Measurements from ENCODE around the gene NDC80.
"Not testable (repeated sequence)": the region's sequence is repeated elsewhere in the genome, so short reads cannot be mapped to it uniquely, and the experiment has no call there.

Gene NDC80

GRCh38 chr18:2654928-2655177 lies 83.5 kb downstream of the NDC80 start:
- Histone ChIP-seq H3K4me1 (ENCODE audit: control insufficient read depth, insufficient read depth, low read length) (peaks cover 25% of the 10 kb centered on the region), H3K27ac (ENCODE audit: low read depth, low read length) (peak overlapping the region; percentile 94), H3K36me3 (ENCODE audit: control insufficient read depth, insufficient read depth, low read length) (no peaks in the 10 kb centered on the region), H3K4me3 (ENCODE audit: low read depth, low read length) (peak overlapping the region; percentile 89), H3K27me3 (ENCODE audit: control insufficient read depth, insufficient read depth, low read length) (peaks cover 48% of the 10 kb centered on the region), H3K9me3 (ENCODE audit: control insufficient read depth, insufficient read depth, low read length) (no peaks in the 10 kb centered on the region), H3K9ac (ENCODE audit: low read depth, low read length) (peak overlapping the region; percentile 85)

GRCh38 chr18:2655178-2655953 lies 84.0 kb downstream of the NDC80 start, which contains the start of gene SMCHD1:
SMCHD1 (plus strand) TSS chr18:2655726; CDS start chr18:2656076, 350 bp downstream.
- H3K36me3 ChIP-seq (ENCODE audit: control insufficient read depth, insufficient read depth, low read length) = no peaks in the 10 kb centered on the region
- peaks cover 25% of the 10 kb centered on the region for H3K4me1 ChIP-seq (ENCODE audit: control insufficient read depth, insufficient read depth, low read length)
- H3K27me3 ChIP-seq (ENCODE audit: control insufficient read depth, insufficient read depth, low read length) = peaks cover 47% of the 10 kb centered on the region
- no peaks in the 10 kb centered on the region for H3K9me3 ChIP-seq (ENCODE audit: control insufficient read depth, insufficient read depth, low read length)
- H3K4me3 ChIP-seq (ENCODE audit: low read depth, low read length) = peak within 1 kb of the TSS; percentile 89
- peak within 1 kb of the TSS; percentile 94 for H3K27ac ChIP-seq (ENCODE audit: low read depth, low read length)
- H3K9ac ChIP-seq (ENCODE audit: low read depth, low read length) = peak within 1 kb of the TSS; percentile 85

DNA sequence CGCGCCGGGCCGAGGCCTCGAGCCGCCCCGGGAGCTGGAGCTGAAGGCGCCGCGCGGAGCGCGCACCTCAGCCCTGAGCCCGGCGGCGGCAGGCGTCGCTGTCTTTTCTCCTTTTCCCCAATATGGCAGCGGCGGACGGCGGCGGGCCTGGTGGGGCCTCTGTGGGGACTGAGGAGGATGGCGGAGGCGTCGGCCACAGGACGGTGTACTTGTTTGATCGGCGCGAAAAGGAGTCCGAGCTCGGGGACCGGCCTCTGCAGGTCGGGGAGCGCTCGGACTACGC lies 84.5 kb downstream of the NDC80 start:
- Histone ChIP-seq H3K9me3 (ENCODE audit: control insufficient read depth, insufficient read depth, low read length) (no peaks in the 10 kb centered on the region), H3K4me1 (ENCODE audit: control insufficient read depth, insufficient read depth, low read length) (peaks cover 25% of the 10 kb centered on the region), H3K27me3 (ENCODE audit: control insufficient read depth, insufficient read depth, low read length) (peaks cover 41% of the 10 kb centered on the region), H3K27ac (ENCODE audit: low read depth, low read length) (peak overlapping the region; percentile 94), H3K4me3 (ENCODE audit: low read depth, low read length) (peak overlapping the region; percentile 89), H3K9ac (ENCODE audit: low read depth, low read length) (peak overlapping the region; percentile 81; the same call in 1 of the 2 replicates), H3K36me3 (ENCODE audit: control insufficient read depth, insufficient read depth, low read length) (no peaks in the 10 kb centered on the region)

- H3K4me1 ChIP-seq (ENCODE audit: control insufficient read depth, insufficient read depth, low read length) = peaks cover 25% of the 10 kb centered on the region
- no peaks in the 10 kb centered on the region for H3K36me3 ChIP-seq (ENCODE audit: control insufficient read depth, insufficient read depth, low read length)
- H3K4me3 ChIP-seq (ENCODE audit: low read depth, low read length) = peak overlapping the region; percentile 89
- H3K27ac ChIP-seq (ENCODE audit: low read depth, low read length) = peak overlapping the region; percentile 94
- peak overlapping the region; percentile 81; the same call in 1 of the 2 replicates for H3K9ac ChIP-seq (ENCODE audit: low read depth, low read length)
- H3K27me3 ChIP-seq (ENCODE audit: control insufficient read depth, insufficient read depth, low read length) = peaks cover 41% of the 10 kb centered on the region
- H3K9me3 ChIP-seq (ENCODE audit: control insufficient read depth, insufficient read depth, low read length) = no peaks in the 10 kb centered on the region
These were observed 85.1 kb downstream of the NDC80 start for GRCh38 chr18:2656237-2656980.

DNA sequence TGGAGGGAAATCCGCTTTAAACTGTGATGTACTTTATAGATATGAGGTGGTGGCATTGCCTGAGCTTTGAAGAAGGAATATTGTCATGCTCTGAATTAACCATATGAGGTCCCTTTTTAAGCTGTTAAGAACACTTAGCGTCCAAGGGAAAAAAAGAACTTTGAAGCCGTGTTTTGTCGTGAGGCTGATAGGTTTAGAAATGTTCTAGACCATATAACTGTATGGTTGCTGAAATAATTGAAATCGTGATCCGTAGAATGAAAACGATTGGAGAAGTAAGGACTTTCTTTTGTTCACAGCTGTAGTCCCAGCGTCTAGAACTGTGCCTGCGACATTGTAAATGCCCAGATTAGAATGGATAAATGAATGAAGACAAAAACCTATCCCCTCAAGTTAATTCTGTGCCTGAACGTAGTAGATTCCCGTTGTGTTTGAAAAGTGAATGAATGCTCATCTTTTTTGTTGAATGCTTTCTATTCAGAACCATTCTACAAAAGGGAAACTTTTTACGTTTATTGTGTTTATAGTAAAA lies 85.7 kb downstream of the NDC80 start:
- H3K36me3 ChIP-seq (ENCODE audit: control insufficient read depth, insufficient read depth, low read length) = no peaks in the 10 kb centered on the region
- H3K9me3 ChIP-seq (ENCODE audit: control insufficient read depth, insufficient read depth, low read length) = no peaks in the 10 kb centered on the region
- H3K4me1 ChIP-seq (ENCODE audit: control insufficient read depth, insufficient read depth, low read length) = peaks cover 25% of the 10 kb centered on the region
- H3K9ac ChIP-seq (ENCODE audit: low read depth, low read length) = 0 out of 2 replicates have a peak overlapping the region, but pooled peaks have one; percentile 3
- peaks cover 38% of the 10 kb centered on the region for H3K27me3 ChIP-seq (ENCODE audit: control insufficient read depth, insufficient read depth, low read length)
- H3K4me3 ChIP-seq (ENCODE audit: low read depth, low read length) = peak overlapping the region; percentile 89
- H3K27ac ChIP-seq (ENCODE audit: low read depth, low read length) = no peak overlapping the region

GRCh38 chr18:2657788-2658458 lies 86.6 kb downstream of the NDC80 start:
- H3K9me3 ChIP-seq (ENCODE audit: control insufficient read depth, insufficient read depth, low read length) = no peaks in the 10 kb centered on the region
- H3K27ac ChIP-seq (ENCODE audit: low read depth, low read length) = no peak overlapping the region
- peaks cover 25% of the 10 kb centered on the region for H3K4me1 ChIP-seq (ENCODE audit: control insufficient read depth, insufficient read depth, low read length)
- no peak overlapping the region for H3K4me3 ChIP-seq (ENCODE audit: low read depth, low read length)
- H3K36me3 ChIP-seq (ENCODE audit: control insufficient read depth, insufficient read depth, low read length) = no peaks in the 10 kb centered on the region
- no peak overlapping the region for H3K9ac ChIP-seq (ENCODE audit: low read depth, low read length)
- H3K27me3 ChIP-seq (ENCODE audit: control insufficient read depth, insufficient read depth, low read length) = peaks cover 29% of the 10 kb centered on the region

- not testable (repeated sequence) for H3K36me3 ChIP-seq (ENCODE audit: control insufficient read depth, insufficient read depth, low read length); H3K27ac ChIP-seq (ENCODE audit: low read depth, low read length); H3K4me3 ChIP-seq (ENCODE audit: low read depth, low read length)
These were observed 89.5 kb downstream of the NDC80 start for GRCh38 chr18:2660849-2661248.

GRCh38 chr18:2662288-2662687 lies 90.9 kb downstream of the NDC80 start:
- H3K27me3 ChIP-seq (ENCODE audit: control insufficient read depth, insufficient read depth, low read length); H3K27ac ChIP-seq (ENCODE audit: low read depth, low read length); H3K4me3 ChIP-seq (ENCODE audit: low read depth, low read length); H3K9ac ChIP-seq (ENCODE audit: low read depth, low read length); H3K9me3 ChIP-seq (ENCODE audit: control insufficient read depth, insufficient read depth, low read length); H3K4me1 ChIP-seq (ENCODE audit: control insufficient read depth, insufficient read depth, low read length): not testable (repeated sequence)
- peaks cover 12% of the 10 kb centered on the region for H3K36me3 ChIP-seq (ENCODE audit: control insufficient read depth, insufficient read depth, low read length)

More at GRCh38 chr18:2660849-2661248, 89.5 kb downstream of the NDC80 start:
- H3K27me3 ChIP-seq (ENCODE audit: control insufficient read depth, insufficient read depth, low read length); H3K9me3 ChIP-seq (ENCODE audit: control insufficient read depth, insufficient read depth, low read length); H3K9ac ChIP-seq (ENCODE audit: low read depth, low read length); H3K4me1 ChIP-seq (ENCODE audit: control insufficient read depth, insufficient read depth, low read length): not testable (repeated sequence)

DNA sequence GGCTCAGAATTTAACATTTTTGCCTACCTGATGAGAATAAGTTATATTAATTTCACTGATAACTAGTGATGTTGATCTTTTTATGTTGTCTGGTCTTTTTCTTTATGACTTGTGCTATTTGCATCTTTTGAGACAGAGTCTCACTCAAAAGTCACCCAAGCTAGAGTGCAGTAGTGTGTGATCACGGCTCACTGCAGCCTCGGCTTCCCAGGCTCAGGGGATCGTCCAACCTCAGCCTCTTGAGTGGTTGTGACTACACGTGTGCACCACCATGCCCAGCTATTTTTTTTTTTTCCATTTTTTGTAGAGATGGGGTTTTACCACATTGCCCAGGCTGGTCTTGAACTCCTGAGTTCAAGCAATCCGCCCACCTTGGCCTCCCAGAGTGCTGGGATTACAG lies 91.6 kb downstream of the NDC80 start:
- peaks cover 19% of the 10 kb centered on the region for H3K36me3 ChIP-seq (ENCODE audit: control insufficient read depth, insufficient read depth, low read length)
- H3K9ac ChIP-seq (ENCODE audit: low read depth, low read length) = no peak overlapping the region
- no peaks in the 10 kb centered on the region for H3K9me3 ChIP-seq (ENCODE audit: control insufficient read depth, insufficient read depth, low read length)
- H3K4me1 ChIP-seq (ENCODE audit: control insufficient read depth, insufficient read depth, low read length) = no peaks in the 10 kb centered on the region
- H3K4me3 ChIP-seq (ENCODE audit: low read depth, low read length) = no peak overlapping the region
- H3K27me3 ChIP-seq (ENCODE audit: control insufficient read depth, insufficient read depth, low read length) = no peaks in the 10 kb centered on the region
- H3K27ac ChIP-seq (ENCODE audit: low read depth, low read length) = no peak overlapping the region
